GM18520 (cell line): ENCODE data around the gene PDCD1LG2.
"Not testable (repeated sequence)": the region's sequence is repeated elsewhere in the genome, so short reads cannot be mapped to it uniquely, and the experiment has no call there.

Source experiments
- ATAC-seq: cut with Tn5 transposase; IDR thresholded peaks from one replicate; pipeline ENCODE4 v1.9.1; 2021; ENCODE audit not compliant: unreplicated experiment

The PDCD1LG2 gene

DNA sequence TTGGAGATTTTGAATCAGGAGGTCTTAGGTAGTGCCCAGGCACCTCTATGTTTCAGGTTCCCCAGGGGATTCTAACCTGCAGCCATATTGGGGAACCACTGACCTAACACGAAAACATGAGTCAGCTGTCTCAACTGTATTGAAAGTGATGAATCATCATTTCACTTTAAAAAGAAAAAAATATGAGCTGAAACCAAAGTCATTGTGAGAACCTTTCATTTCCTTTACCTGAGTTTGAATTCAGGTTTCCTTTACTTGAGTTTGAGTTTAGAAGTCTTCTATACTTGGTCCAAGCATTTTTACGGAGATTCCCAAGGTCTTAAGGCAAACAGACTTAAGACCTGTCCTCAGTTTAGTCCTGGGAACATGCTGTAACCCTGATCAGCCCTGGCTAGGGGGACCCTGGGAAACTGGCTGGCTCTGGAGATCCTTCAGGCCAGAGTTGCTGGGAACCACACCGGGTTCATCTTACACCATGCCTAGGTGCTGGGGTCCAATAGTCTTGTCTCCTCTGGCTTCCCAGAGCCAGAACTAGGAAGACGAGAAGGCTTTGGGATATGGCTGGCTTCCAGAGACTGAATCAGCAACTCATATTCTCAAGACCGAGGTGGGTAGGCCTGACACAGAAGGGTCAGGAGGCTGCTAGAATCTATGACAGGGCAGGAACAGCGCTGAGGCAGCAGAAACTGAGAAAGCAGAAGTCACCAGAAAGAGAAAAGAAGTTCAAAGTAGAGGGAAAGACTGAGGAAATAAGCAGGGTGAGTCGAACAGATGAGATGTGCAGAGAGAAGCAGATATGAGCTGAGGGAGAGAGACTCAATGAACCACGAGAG is 16.4 kb upstream of the PDCD1LG2 start:
- ATAC-seq: peak; percentile 80

GRCh38 chr9:5494765-5495164 is 15.6 kb upstream of the PDCD1LG2 start:
- not testable (repeated sequence) for ATAC-seq

- ATAC-seq: no peak
Observed at GRCh38 chr9:5499157-5499556, 11.2 kb upstream of the PDCD1LG2 start.

DNA sequence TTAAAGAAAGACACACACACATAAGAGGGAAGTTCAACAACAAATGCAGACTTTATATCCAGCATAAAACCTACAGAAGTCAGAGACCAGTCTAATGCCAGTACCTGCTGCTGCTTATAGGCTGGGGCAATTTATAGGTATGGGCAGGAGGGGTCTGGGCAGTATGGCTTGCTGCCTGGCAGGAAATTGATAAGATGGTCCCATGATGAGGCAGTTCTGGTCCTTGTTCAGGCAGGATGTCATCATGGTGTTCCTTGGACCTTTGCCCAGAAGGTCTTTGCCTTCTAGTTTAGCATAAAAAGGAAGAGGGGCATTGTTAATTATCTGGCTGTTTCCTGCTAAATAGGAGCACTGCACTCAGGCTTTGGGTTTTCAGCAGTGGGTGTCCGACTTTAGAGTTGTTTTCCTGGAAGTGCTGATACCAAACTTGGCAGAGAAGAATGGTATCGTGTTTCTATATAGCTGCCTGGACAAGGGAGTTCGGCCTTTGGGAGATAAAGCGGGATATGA is 10.4 kb upstream of the PDCD1LG2 start:
- no peak for ATAC-seq

DNA sequence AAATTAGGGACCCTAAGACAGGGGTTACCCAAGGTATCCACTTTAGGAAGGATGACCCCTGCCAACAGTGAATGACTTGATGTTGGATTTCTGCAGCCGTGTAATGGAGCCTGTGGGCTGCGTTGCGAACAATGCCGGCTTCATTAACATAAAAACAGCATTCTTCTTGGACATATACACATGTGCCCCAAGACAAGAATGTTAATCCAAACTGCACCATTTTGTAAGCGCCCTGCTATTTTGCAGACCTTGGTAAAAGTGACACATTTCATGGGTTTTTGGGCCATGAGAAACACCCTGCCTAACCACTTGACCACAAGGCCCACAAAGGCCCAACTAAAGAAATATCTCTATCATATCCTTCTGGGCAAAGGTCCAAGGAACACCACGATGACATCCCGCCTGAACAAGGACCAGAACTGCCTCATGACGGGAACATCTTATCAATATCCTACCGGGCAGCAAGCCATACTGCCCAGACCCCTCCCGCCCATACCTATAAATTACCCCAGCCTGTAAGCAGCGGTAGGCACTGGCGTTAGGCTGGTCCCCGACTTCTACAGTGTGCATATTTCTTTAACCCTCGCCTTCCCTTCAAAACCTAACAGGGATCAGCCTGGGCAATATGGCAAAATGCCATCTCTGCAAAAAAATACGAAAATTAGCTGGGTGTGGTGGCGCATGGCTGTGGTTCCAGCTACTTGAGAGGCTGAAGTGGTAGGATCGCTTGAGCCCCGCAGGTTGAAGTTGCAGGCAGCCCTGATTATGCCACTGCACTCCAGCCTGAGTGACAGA is 9.7 kb upstream of the PDCD1LG2 start:
- ATAC-seq: no peak

DNA sequence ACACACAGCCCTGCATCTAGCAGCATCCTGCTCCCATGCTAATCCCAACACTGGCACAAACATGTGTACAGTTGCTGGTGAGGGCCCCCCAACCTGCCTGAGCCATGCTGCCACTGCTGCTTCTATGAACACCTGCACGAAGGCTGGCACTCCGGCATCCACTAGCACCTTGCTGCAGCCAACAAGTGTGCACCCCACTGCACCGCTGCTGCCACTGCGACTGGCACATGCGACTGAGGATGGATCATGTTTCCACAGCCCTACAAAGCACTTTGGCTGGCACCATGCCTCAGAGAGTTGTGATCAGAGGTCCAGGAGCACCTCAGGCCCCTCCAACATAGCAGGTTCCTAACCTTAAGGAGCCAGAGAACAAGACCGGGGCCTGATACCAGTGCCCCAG is 7.8 kb upstream of the PDCD1LG2 start:
- no peak for ATAC-seq

DNA sequence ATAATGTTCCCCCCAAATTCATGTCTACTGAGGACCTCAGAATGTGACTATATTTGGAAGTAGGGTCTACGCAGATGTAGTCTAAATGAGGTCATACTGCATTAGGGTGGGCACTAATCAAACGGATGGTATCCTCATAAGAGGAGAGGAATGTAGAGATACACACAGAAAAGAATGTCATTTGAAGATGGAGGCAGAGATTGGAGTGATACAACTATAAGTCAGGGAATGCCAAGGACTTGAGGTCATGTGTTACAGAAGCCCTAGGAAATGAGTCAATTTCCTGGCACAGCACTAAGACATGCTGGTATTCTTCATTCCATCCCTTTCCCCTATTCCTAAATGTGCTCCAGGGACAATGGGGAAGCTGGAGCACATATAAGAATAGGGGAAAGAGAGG is 758 bp upstream of the PDCD1LG2 start:
- no peak for ATAC-seq

DNA sequence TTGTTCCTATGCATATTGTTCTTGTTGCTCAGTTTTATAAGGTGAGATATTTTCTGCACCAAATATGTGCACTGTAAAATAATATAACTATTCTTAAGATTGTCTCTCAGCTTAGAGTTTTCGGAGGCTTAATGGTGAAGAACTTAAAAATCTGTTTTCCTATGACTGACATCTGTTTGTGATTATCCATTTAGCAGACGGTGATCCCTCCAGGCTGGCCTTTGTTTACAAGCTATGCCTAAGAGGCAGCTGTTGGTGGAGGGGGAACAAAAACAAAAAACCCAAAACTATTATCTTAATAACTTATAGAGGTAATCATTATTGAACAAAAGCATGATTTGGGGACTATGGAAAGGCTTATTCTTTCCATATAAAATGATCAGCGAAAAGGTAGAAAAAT is 658 bp downstream of the PDCD1LG2 start:
- ATAC-seq: no peak

GRCh38 chr9:5511476-5511875 is 1.1 kb downstream of the PDCD1LG2 start:
- no peak for ATAC-seq

DNA sequence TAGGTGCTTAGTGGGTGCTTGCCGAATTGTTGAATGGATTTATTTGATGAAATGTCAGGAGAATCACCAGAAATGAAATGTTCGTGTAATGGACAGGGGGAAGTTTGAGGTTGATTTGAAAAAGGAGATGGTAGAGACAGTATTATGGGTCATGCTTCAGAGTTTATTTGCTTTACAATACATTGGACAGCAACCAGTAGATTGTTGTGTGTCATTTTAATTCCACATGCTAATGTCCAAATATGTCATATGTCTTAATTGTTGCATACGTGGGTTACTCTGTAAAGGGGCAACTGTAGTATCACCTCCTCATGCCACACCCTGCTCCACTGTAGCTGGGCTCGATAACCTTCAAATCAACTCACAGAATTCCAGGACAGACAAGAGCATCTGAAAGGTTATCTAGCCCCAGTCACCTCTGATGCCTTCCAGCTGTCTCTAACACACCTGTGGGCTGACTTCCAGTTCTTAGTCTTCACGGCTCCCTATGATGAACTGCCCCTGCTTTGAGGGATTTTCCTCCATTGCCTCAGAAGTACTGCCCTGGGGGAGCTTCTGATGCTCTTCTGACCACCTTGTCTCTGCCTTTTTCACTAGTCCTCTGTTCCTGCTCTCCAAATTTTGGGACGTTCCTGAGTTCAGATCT is 1.7 kb downstream of the PDCD1LG2 start:
- ATAC-seq: no peak

DNA sequence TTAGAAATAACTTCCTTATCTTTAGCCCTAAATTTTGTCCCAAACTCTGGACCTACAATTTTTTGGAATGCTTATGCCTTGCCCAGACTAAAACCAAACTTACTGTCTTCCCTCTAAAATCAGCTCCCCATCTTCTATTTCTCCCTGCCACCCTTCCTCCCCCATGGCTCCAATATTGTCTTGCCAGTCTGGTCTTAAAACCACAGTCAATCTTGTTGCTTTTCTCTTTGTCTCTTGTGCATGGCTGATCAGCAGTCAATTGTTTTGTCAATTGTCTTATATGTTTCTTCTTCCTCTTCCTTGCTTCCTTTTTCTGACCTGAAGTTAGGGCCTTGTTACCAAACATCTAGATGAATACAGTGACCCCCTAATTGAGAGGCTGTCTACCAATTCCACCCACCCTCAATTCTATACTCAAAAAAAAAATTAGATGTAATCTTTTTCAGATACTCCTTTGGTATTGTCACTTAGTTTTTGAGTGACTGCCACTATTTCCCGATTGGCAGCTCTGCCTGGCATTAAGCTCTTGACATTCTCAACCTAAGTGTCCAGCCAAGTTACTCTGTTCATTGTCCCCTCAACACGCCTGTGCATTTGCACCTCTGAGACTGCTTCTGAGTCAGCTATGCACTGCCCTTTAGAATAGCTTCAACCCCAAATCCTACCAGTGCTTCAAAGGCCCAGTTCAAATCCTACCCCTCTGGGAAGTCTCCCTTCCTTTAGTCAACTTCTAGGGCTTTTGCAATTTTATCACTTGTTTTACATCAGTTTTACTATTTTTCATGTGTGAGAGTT is 2.5 kb downstream of the PDCD1LG2 start:
- ATAC-seq: no peak

- ATAC-seq: no peak
Observed at GRCh38 chr9:5513966-5514616, 3.8 kb downstream of the PDCD1LG2 start.

- no peak for ATAC-seq
Observed at GRCh38 chr9:5514617-5515260, 4.4 kb downstream of the PDCD1LG2 start.

- no peak for ATAC-seq
Observed at GRCh38 chr9:5515261-5515650, 4.9 kb downstream of the PDCD1LG2 start.

GRCh38 chr9:5516453-5517220 is 6.3 kb downstream of the PDCD1LG2 start:
- no peak for ATAC-seq

- peak; percentile 48 for ATAC-seq
Observed at GRCh38 chr9:5518171-5518936, 8.0 kb downstream of the PDCD1LG2 start.

- no peak for ATAC-seq
Observed at GRCh38 chr9:5518937-5519319, 8.6 kb downstream of the PDCD1LG2 start.

- no peak for ATAC-seq
Observed at GRCh38 chr9:5524090-5524489, 13.8 kb downstream of the PDCD1LG2 start.
